ENCODE data around the gene DNASE1L1. TPM values are rescaled to one million over a fixed set of nuclear protein-coding genes. Genes with fewer than 3 reads are reported as not detected.

DNASE1L1 gene
- total and polyA plus RNA-seq, 5 experiments from 2014 or later, result 12.7 to 19.9 (median 15.3) TPM

GRCh38 chrX:154360155-154360713 is 48.8 kb downstream of the DNASE1L1 start:
- peak overlapping the region in 1 of 10 donors; percentile 40 for H3K27ac Mint-ChIP-seq
- POLR2A ChIA-PET, result interaction anchor here (4.3 kb wide), 1 partner anchor 10 kb away, joined by 18 read pairs; no protein-coding TSS in a partner anchor
- DNase-seq (peak in 1 of 10 donors; percentile 44), ATAC-seq (no peak)
- no peaks in the 10 kb centered on the region for H3K27me3 Mint-ChIP-seq
- H3K9me3 Mint-ChIP-seq, result no peaks in the 10 kb centered on the region
- H3K4me1 Mint-ChIP-seq, result peaks cover 5 to 43% (median 15%) of the 10 kb centered on the region in 4 donors
- peaks cover 0 to 60% (median 0%) of the 10 kb centered on the region in 3 donors for H3K36me3 Mint-ChIP-seq
- peak overlapping the region in 1 of 10 donors; percentile 42 for H3K4me3 Mint-ChIP-seq

GRCh38 chrX:154359362-154360154 is 49.5 kb downstream of the DNASE1L1 start:
- peaks cover 5 to 41% (median 15%) of the 10 kb centered on the region in 4 donors for H3K4me1 Mint-ChIP-seq
- H3K36me3 Mint-ChIP-seq, result peaks cover 0 to 55% (median 0%) of the 10 kb centered on the region in 3 donors
- H3K9me3 Mint-ChIP-seq, result no peaks in the 10 kb centered on the region
- POLR2A ChIA-PET, result interaction anchor here (4.3 kb wide), 1 partner anchor 11 kb away, joined by 18 read pairs; no protein-coding TSS in a partner anchor
- DNase-seq, result peak in 1 of 10 donors; percentile 26
- no peak overlapping the region for H3K4me3 Mint-ChIP-seq
- H3K27me3 Mint-ChIP-seq, result no peaks in the 10 kb centered on the region
- H3K27ac Mint-ChIP-seq, result peak overlapping the region in 2 of 10 donors; percentile 10 to 34
- ATAC-seq, result no peak

GRCh38 chrX:154358829-154359228 is 50.2 kb downstream of the DNASE1L1 start:
- Mint-ChIP-seq H3K27me3 (no peaks in the 10 kb centered on the region), H3K9me3 (no peaks in the 10 kb centered on the region), H3K36me3 (peaks cover 0 to 52% (median 0%) of the 10 kb centered on the region in 3 donors), H3K4me3 (peak overlapping the region in 3 of 10 donors; percentile 10 to 66 (median 56)), H3K4me1 (peaks cover 5 to 41% (median 17%) of the 10 kb centered on the region in 4 donors), H3K27ac (peak overlapping the region in 5 of 10 donors; percentile 67 to 81 (median 74))
- ATAC-seq (no peak), DNase-seq (no peak)
- POLR2A ChIA-PET, result interaction anchor here (4.3 kb wide), 1 partner anchor 11 kb away, joined by 18 read pairs; no protein-coding TSS in a partner anchor

GRCh38 chrX:154358011-154358410 is 51.0 kb downstream of the DNASE1L1 start:
- peaks cover 5 to 46% (median 21%) of the 10 kb centered on the region in 4 donors for H3K4me1 Mint-ChIP-seq
- POLR2A ChIA-PET, result interaction anchor here (0.9 to 4.3 kb wide), 4 partner anchors 8 to 12 kb away, joined by 3 to 18 read pairs (median 4); no protein-coding TSS in a partner anchor
- ATAC-seq (no peak), DNase-seq (no peak)
- H3K27ac Mint-ChIP-seq, result peak overlapping the region in 2 of 10 donors; percentile 23 to 48
- H3K27me3 Mint-ChIP-seq, result no peaks in the 10 kb centered on the region
- peaks cover 0 to 53% (median 0%) of the 10 kb centered on the region in 3 donors for H3K36me3 Mint-ChIP-seq
- H3K9me3 Mint-ChIP-seq, result no peaks in the 10 kb centered on the region
- H3K4me3 Mint-ChIP-seq, result no peak overlapping the region

GRCh38 chrX:154357205-154357604 is 51.8 kb downstream of the DNASE1L1 start:
- Mint-ChIP-seq H3K27ac (peak overlapping the region in 6 of 10 donors; percentile 11 to 83 (median 72)), H3K4me1 (peaks cover 5 to 48% (median 23%) of the 10 kb centered on the region in 4 donors), H3K9me3 (no peaks in the 10 kb centered on the region), H3K27me3 (no peaks in the 10 kb centered on the region), H3K4me3 (no peak overlapping the region), H3K36me3 (peaks cover 0 to 51% (median 0%) of the 10 kb centered on the region in 3 donors)
- ATAC-seq (no peak), DNase-seq (no peak)
- POLR2A ChIA-PET, result interaction anchor here (1.2 to 4.3 kb wide), 4 partner anchors 8 to 13 kb away, joined by 3 to 18 read pairs (median 4); no protein-coding TSS in a partner anchor

GRCh38 chrX:154356596-154356995 is 52.5 kb downstream of the DNASE1L1 start:
- ATAC-seq (no peak), DNase-seq (no peak)
- Mint-ChIP-seq H3K27me3 (no peaks in the 10 kb centered on the region), H3K36me3 (peaks cover 0 to 50% (median 0%) of the 10 kb centered on the region in 3 donors), H3K9me3 (no peaks in the 10 kb centered on the region), H3K4me1 (peaks cover 5 to 52% (median 27%) of the 10 kb centered on the region in 4 donors), H3K27ac (peak overlapping the region in 6 of 10 donors; percentile 41 to 87 (median 78)), H3K4me3 (peak overlapping the region in 1 of 10 donors; percentile 16)
- POLR2A ChIA-PET, result interaction anchor here (1.1 to 4.3 kb wide), 3 partner anchors 10 to 15 kb away, joined by 3 to 18 read pairs (median 4); no protein-coding TSS in a partner anchor

GRCh38 chrX:154355776-154356140 is 53.3 kb downstream of the DNASE1L1 start:
- Mint-ChIP-seq H3K4me1 (peaks cover 5 to 54% (median 31%) of the 10 kb centered on the region in 4 donors), H3K27ac (peak overlapping the region in 3 of 10 donors; percentile 34 to 79 (median 43)), H3K4me3 (no peak overlapping the region), H3K36me3 (peaks cover 0 to 47% (median 0%) of the 10 kb centered on the region in 3 donors), H3K27me3 (no peaks in the 10 kb centered on the region), H3K9me3 (no peaks in the 10 kb centered on the region)
- POLR2A ChIA-PET, result interaction anchor here (0.9 to 2.7 kb wide), 3 partner anchors 13 to 17 kb away, joined by 3 to 21 read pairs (median 4); no protein-coding TSS in a partner anchor
- ATAC-seq (no peak), DNase-seq (peak in 1 of 10 donors; percentile 21)

GRCh38 chrX:154355094-154355775 is 53.8 kb downstream of the DNASE1L1 start:
- peaks cover 0 to 45% (median 0%) of the 10 kb centered on the region in 3 donors for H3K36me3 Mint-ChIP-seq
- DNase-seq (peak in 1 of 10 donors; percentile 18), ATAC-seq (no peak)
- H3K27ac Mint-ChIP-seq, result peak overlapping the region in 3 of 10 donors; percentile 53 to 69 (median 66)
- no peak overlapping the region for H3K4me3 Mint-ChIP-seq
- POLR2A ChIA-PET, result interaction anchor here (0.9 to 2.7 kb wide), 6 partner anchors 13 to 43 kb away, joined by 3 to 21 read pairs (median 5); partner anchors contain the start of genes FLNA and RPL10
- no peaks in the 10 kb centered on the region for H3K9me3 Mint-ChIP-seq
- H3K4me1 Mint-ChIP-seq, result peaks cover 5 to 58% (median 36%) of the 10 kb centered on the region in 4 donors
- no peaks in the 10 kb centered on the region for H3K27me3 Mint-ChIP-seq

GRCh38 chrX:154354516-154354915 is 54.5 kb downstream of the DNASE1L1 start:
- no peak overlapping the region for H3K4me3 Mint-ChIP-seq
- ATAC-seq (no peak), DNase-seq (peak in 1 of 10 donors; percentile 36)
- H3K27me3 Mint-ChIP-seq, result no peaks in the 10 kb centered on the region
- H3K9me3 Mint-ChIP-seq, result no peaks in the 10 kb centered on the region
- POLR2A ChIA-PET, result interaction anchor here (1.3 to 2.7 kb wide), 4 partner anchors 14 to 44 kb away, joined by 4 to 21 read pairs (median 6); partner anchors contain the start of genes FLNA and RPL10
- peaks cover 0 to 45% (median 0%) of the 10 kb centered on the region in 3 donors for H3K36me3 Mint-ChIP-seq
- peak overlapping the region in 2 of 10 donors; percentile 40 to 71 for H3K27ac Mint-ChIP-seq
- peaks cover 5 to 65% (median 43%) of the 10 kb centered on the region in 4 donors for H3K4me1 Mint-ChIP-seq

- DNase-seq (peak in 1 of 10 donors; percentile 50), ATAC-seq (no peak)
- POLR2A ChIA-PET, result interaction anchor here (1.4 to 2.7 kb wide), 3 partner anchors 14 to 44 kb away, joined by 4 to 21 read pairs (median 6); partner anchors contain the start of gene RPL10
- Mint-ChIP-seq H3K27ac (peak overlapping the region in 5 of 10 donors; percentile 18 to 71 (median 38)), H3K4me1 (peaks cover 5 to 65% (median 48%) of the 10 kb centered on the region in 4 donors), H3K9me3 (no peaks in the 10 kb centered on the region), H3K4me3 (peak overlapping the region in 1 of 10 donors; percentile 6), H3K27me3 (no peaks in the 10 kb centered on the region), H3K36me3 (peaks cover 0 to 43% (median 0%) of the 10 kb centered on the region in 3 donors)
Measured at GRCh38 chrX:154354013-154354412, 55.0 kb downstream of the DNASE1L1 start.

GRCh38 chrX:154353172-154353843 is 55.7 kb downstream of the DNASE1L1 start:
- peaks cover 0 to 37% (median 0%) of the 10 kb centered on the region in 3 donors for H3K36me3 Mint-ChIP-seq
- peak overlapping the region in 4 of 10 donors; percentile 29 to 95 (median 48) for H3K27ac Mint-ChIP-seq

More at GRCh38 chrX:154353172-154353843, 55.7 kb downstream of the DNASE1L1 start:
- peaks cover 2 to 62% (median 44%) of the 10 kb centered on the region in 4 donors for H3K4me1 Mint-ChIP-seq
- ATAC-seq (no peak), DNase-seq (peak in 1 of 10 donors; percentile 24)
- H3K4me3 Mint-ChIP-seq, result peak overlapping the region in 2 of 10 donors; percentile 6 to 25
- H3K9me3 Mint-ChIP-seq, result no peaks in the 10 kb centered on the region
- POLR2A ChIA-PET, result interaction anchor here (0.8 to 2.7 kb wide), 2 partner anchors 9 to 15 kb away, joined by 3 to 21 read pairs; no protein-coding TSS in a partner anchor
- no peaks in the 10 kb centered on the region for H3K27me3 Mint-ChIP-seq

All from naive thymus-derived CD8-positive, alpha-beta T cell (primary cell).